Activated CD4-positive, alpha-beta T cell treated with anti-CD3 and anti-CD28 coated beads, Interleukin-2, amount 10 ng/mL, durations not matched to agents 24 days and 14 days (primary cell): ENCODE measurements around the gene ELAVL2. TPM values are rescaled to one million over a fixed set of nuclear protein-coding genes. Genes with fewer than 3 reads are reported as not detected.
"Not testable (repeated sequence)": the region's sequence is repeated elsewhere in the genome, so short reads cannot be mapped to it uniquely, and the experiment has no call there.

Experiments used
- DNase-seq: peaks from one replicate; pipeline ENCODE4 v3.0.0; 2022
- H3K27ac Mint-ChIP-seq: one replicate; pipeline ENCODE4 v1.8.0; 2022; ENCODE audit warnings: mild to moderate bottlenecking, mixed read lengths
- H3K27me3 Mint-ChIP-seq: one replicate; pipeline ENCODE4 v1.8.0; 2022; ENCODE audit warnings: mixed read lengths
- H3K36me3 Mint-ChIP-seq: one replicate; pipeline ENCODE4 v1.8.0; 2022; ENCODE audit warnings: low read depth, mild to moderate bottlenecking, mixed read lengths
- H3K4me1 Mint-ChIP-seq: one replicate; pipeline ENCODE4 v1.8.0; 2021; ENCODE audit warnings: mixed read lengths
- H3K4me3 Mint-ChIP-seq: one replicate; pipeline ENCODE4 v1.8.0; 2022; ENCODE audit warnings: mild to moderate bottlenecking, moderate library complexity, mixed read lengths
- H3K9me3 Mint-ChIP-seq: one replicate; pipeline ENCODE4 v1.8.0; 2021; ENCODE audit warnings: mixed read lengths
- intact Hi-C: fragments of 100-400 bp; cut with micrococcal nuclease; formaldehyde crosslinking; loops from one replicate; pipeline ENCODE4 v1.15.1; 2023
- total RNA-seq: library from RNA; stranded (reverse); gene quantifications from 2 replicates; pipeline ENCODE4 v1.2.3, GENCODE V29; 2022

ELAVL2 gene
- total RNA-seq, 1 donor from 2014 or later = not detected

DNA sequence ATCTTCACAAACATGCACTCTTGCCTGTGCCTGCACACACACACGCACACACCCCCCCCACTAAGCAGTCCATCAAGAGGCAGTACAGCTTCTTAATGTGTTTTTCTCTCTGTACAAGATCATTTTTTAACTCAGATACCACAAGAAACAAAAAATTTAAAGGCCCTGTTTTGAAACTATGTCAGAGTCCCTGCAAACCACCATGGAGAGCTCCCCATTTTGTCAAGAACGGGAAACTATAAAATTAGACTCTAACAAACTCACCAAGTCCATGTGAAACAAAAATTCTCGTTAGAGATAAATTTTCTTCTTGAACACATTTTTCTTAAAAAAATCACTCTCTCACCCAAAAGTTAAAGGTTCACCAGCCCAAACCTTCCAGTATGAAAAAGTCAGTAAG, 86.3 kb downstream of the ELAVL2 start:
- no peak overlapping the region for H3K4me3 Mint-ChIP-seq
- H3K9me3 Mint-ChIP-seq = peaks cover 13% of the 10 kb centered on the region
- H3K36me3 Mint-ChIP-seq = no peaks in the 10 kb centered on the region
- no peak for DNase-seq
- no peaks in the 10 kb centered on the region for H3K27me3 Mint-ChIP-seq
- no peak overlapping the region for H3K27ac Mint-ChIP-seq
- intact Hi-C loops = no loop called here
- no peaks in the 10 kb centered on the region for H3K4me1 Mint-ChIP-seq

DNA sequence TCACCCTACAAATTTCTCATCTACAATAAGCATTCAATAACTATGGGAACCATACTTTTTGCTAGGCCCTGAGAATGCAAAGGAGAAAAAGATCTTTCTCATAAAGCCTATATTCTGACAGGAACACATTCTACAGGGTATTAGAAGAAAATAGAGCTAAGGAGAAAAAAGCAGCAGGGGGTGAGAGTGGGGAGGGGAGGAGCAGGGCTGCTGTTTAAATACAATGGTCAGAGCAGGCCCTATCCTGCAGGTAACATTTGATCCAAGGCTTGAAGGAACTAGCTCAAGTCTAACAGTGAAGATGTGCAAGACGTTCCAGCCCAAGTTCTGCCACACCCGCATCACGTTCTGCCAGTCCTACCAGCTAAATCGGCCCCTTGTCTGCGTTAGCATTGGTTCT, 89.7 kb downstream of the ELAVL2 start:
- intact Hi-C loops = no loop called here
- no peaks in the 10 kb centered on the region for H3K4me1 Mint-ChIP-seq
- peaks cover 13% of the 10 kb centered on the region for H3K9me3 Mint-ChIP-seq
- no peak overlapping the region for H3K27ac Mint-ChIP-seq
- no peaks in the 10 kb centered on the region for H3K27me3 Mint-ChIP-seq
- no peaks in the 10 kb centered on the region for H3K36me3 Mint-ChIP-seq
- DNase-seq = no peak
- H3K4me3 Mint-ChIP-seq = no peak overlapping the region

DNA sequence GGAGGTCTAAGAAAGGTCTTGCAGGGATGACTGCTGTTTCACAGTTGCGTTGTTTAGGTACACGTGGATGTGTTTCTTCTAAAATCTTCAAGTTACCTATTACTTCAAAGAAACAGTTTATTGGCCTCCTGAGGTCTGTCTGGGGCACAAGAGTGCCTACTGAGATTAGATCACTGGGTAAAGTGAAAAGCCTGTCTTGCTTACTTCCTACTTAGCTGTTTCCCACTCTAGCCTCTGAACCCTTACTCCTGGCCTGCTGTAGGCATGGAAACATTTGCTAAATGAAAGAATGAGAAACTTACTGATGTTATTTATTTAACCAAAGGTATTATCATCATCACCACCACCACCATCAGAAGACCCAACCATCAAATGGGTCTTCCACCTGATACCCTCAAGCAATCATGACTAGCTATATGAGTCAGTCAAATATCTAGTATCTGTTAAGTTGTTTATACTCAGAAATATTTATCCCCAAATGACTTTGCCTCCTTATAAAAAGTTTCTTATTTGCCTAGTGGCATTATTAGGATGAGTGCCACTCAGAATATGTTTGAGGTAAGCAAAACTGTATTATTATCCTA, 92.5 kb downstream of the ELAVL2 start:
- intact Hi-C loops = no loop called here
- Mint-ChIP-seq H3K4me1 (no peaks in the 10 kb centered on the region), H3K36me3 (no peaks in the 10 kb centered on the region), H3K27ac (no peak overlapping the region), H3K4me3 (no peak overlapping the region), H3K27me3 (no peaks in the 10 kb centered on the region), H3K9me3 (peaks cover 7% of the 10 kb centered on the region)
- no peak for DNase-seq

DNA sequence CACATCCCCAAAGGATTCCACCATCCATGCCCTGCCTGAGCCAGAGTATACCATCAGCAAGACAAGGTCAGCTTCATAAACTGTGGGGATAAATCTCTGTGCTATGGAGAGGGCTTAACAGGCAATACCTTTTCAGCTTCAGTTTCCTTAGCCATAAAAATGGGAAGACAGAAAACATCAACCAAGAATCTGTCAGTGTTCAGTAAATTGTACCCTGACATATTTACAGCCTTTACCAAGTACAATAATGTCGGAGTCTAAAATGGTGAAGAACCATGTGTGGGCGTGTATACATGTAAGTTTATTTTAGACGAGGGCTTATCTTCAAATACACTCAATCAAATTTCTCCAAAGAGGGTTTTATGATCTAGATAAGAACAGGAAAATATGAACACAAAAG, 94.7 kb downstream of the ELAVL2 start:
- peaks cover 4% of the 10 kb centered on the region for H3K9me3 Mint-ChIP-seq
- DNase-seq = no peak
- H3K27me3 Mint-ChIP-seq = no peaks in the 10 kb centered on the region
- H3K27ac Mint-ChIP-seq = no peak overlapping the region
- intact Hi-C loops = no loop called here
- H3K4me1 Mint-ChIP-seq = no peaks in the 10 kb centered on the region
- no peak overlapping the region for H3K4me3 Mint-ChIP-seq
- H3K36me3 Mint-ChIP-seq = no peaks in the 10 kb centered on the region

DNA sequence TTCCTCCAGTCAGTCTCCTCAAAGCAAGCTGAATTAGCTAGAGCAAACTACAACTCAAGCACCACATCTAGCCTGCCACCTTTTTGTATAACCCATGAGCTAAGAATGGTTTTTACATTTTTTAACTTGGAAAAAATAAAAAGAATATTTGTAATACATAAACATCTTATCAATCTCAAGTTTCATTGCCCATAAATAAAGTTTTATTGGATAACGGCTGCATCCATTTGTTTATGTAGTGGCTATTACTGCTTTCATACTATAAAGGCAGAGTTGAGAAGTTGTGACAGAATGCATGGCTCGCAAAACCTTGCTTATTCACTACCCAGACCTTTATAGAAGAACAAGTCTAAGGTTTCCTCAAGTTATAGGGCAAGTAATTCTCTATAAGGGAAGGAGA, 95.7 kb downstream of the ELAVL2 start:
- Mint-ChIP-seq H3K36me3 (no peaks in the 10 kb centered on the region), H3K27ac (no peak overlapping the region), H3K4me1 (no peaks in the 10 kb centered on the region), H3K4me3 (no peak overlapping the region), H3K9me3 (peaks cover under 1% of the 10 kb centered on the region), H3K27me3 (no peaks in the 10 kb centered on the region)
- intact Hi-C loops = no loop called here
- DNase-seq = no peak

DNA sequence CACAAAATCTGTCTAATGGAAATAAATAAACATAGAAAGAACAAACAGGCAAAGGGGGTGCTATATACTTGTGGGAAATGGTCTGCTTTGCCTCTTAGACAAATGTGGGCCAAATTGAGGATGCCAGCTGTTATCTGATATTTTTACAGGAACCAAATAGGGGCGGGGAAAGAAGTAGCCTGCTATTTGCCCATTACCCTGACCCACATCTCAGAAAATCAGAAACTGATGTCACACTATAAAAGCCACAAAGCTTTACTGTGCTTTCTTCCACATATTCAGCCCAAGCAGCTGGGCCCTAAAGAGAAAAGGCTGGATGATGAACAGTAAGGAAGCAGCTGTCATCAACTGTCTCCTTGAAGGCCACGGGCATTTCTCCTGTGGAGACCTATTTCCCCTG, 97.3 kb downstream of the ELAVL2 start:
- H3K27me3 Mint-ChIP-seq = no peaks in the 10 kb centered on the region
- no peaks in the 10 kb centered on the region for H3K36me3 Mint-ChIP-seq
- DNase-seq = no peak
- no peaks in the 10 kb centered on the region for H3K4me1 Mint-ChIP-seq
- no peak overlapping the region for H3K4me3 Mint-ChIP-seq
- intact Hi-C loops = no loop called here
- H3K9me3 Mint-ChIP-seq = peaks cover 2% of the 10 kb centered on the region
- H3K27ac Mint-ChIP-seq = no peak overlapping the region

DNA sequence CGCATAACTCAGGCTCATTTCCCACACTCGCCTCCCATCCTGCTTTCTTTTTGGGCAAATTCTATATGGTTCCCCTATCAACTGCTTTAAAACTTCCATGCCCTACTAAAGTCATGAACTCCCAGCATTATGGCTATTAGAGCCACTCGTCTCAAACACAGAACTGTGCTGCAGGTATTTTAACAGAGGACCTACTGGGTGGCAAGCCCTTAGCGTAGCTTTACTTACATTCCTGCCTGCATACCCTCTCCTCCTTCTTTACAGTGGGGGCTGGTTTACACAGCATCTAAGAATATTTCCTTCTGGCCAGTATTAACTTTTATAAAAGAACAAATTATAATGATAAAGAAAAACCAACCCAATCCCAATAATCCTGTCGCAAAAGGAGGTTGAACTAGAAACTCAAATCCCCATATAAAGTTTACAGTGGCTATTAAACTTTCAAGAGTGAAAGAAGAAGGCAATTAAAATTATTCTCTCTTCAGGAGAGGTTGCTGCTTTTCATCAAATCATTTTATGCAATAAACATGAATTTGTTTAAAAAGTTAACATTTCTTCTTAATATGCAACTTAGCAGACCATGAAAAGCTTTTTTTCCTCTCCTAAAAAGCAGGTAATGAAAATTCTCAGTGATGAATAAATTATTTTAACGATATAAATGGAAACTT, 100.6 kb downstream of the ELAVL2 start:
- no peak overlapping the region for H3K4me3 Mint-ChIP-seq
- no peak overlapping the region for H3K27ac Mint-ChIP-seq
- intact Hi-C loops = no loop called here
- no peak for DNase-seq
- peaks cover 5% of the 10 kb centered on the region for H3K9me3 Mint-ChIP-seq
- H3K4me1 Mint-ChIP-seq = no peaks in the 10 kb centered on the region
- H3K27me3 Mint-ChIP-seq = no peaks in the 10 kb centered on the region
- no peaks in the 10 kb centered on the region for H3K36me3 Mint-ChIP-seq

DNA sequence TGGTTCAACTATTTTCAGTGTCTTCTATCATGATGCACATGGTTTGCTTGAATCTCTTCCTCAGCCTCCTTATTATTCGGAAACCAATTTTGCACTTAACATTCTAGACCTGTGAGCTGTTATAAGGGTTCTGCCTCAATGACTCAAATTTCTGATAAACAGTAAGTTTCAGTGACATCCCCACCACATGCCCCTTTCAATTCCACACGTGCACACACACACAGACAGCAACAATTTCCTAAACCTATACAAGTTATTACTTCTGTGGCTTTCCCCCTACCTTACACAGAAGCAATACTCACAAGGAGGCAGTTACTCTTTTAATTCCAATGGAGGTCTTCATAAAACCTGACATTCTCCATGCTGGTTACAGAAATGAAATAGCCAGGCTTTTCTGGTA, 102.4 kb downstream of the ELAVL2 start:
- Mint-ChIP-seq H3K4me3 (no peak overlapping the region), H3K4me1 (no peaks in the 10 kb centered on the region)

DNA sequence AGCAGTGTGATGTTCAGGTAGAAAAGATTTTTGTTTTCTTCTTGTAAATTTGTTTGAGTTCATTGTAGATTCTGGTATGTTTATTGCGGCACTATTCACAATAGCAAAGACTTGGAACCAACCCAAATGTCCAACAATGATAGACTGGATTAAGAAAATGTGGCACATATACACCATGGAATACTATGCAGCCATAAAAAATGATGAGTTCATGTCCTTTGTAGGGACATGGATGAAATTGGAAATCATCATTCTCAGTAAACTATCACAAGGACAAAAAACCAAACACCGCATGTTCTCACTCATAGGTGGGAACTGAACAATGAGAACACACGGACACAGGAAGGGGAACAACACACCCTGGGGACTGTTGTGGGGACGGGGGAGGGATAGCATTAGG, 103.0 kb downstream of the ELAVL2 start:
- H3K9me3 Mint-ChIP-seq, DNase-seq, intact Hi-C loops, H3K27me3 Mint-ChIP-seq, H3K4me1 Mint-ChIP-seq, H3K36me3 Mint-ChIP-seq, H3K4me3 Mint-ChIP-seq, H3K27ac Mint-ChIP-seq: not testable (repeated sequence)

More for the DNA sequence above, 102.4 kb downstream of the ELAVL2 start:
- no peak for DNase-seq
- Mint-ChIP-seq H3K27ac (no peak overlapping the region), H3K36me3 (no peaks in the 10 kb centered on the region), H3K27me3 (no peaks in the 10 kb centered on the region), H3K9me3 (peaks cover 5% of the 10 kb centered on the region)
- intact Hi-C loops = no loop called here

DNA sequence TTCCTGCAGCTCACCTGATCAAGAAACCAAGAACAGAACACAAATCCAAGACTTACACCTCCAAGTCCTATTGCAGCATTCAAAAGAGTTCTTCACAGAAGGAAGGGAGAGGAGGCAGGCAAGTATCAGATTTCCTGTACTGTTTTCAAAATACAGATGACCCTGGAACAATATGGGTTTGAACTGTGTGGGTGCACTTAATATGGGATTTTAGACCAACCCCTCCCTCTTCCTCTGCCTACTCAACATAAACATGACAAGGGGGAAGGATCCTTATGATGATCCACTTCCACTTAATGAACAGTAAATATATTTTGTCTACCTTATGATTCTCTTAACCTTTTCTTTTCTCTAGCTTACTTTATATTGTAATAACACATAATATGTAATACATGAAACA, 104.6 kb downstream of the ELAVL2 start:
- no peak overlapping the region for H3K4me3 Mint-ChIP-seq
- H3K4me1 Mint-ChIP-seq = no peaks in the 10 kb centered on the region
- H3K27me3 Mint-ChIP-seq = no peaks in the 10 kb centered on the region
- DNase-seq = no peak
- H3K9me3 Mint-ChIP-seq = peaks cover 5% of the 10 kb centered on the region
- H3K36me3 Mint-ChIP-seq = no peaks in the 10 kb centered on the region
- no peak overlapping the region for H3K27ac Mint-ChIP-seq
- intact Hi-C loops = no loop called here

DNA sequence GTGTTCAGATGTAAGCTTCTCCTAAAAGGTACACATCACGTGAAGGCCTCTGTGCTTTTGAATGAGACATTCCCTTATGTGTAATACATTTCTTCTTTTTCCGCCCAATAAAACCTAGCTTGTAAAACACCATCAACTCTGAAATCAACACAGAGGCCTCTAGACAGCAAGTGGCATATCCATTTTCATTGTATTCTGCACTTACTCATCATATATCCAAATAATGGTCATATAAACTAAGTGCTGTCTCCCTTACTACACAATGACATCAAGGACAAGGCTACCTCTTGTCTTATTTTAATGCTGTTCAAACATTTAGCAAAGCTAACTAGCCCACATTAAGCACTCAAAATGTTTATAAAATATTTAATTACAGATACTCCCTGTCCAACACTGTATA, 108.5 kb downstream of the ELAVL2 start:
- H3K4me1 Mint-ChIP-seq = no peaks in the 10 kb centered on the region
- no peaks in the 10 kb centered on the region for H3K9me3 Mint-ChIP-seq
- no peak overlapping the region for H3K27ac Mint-ChIP-seq
- H3K36me3 Mint-ChIP-seq = no peaks in the 10 kb centered on the region
- DNase-seq = no peak
- no peak overlapping the region for H3K4me3 Mint-ChIP-seq
- no peaks in the 10 kb centered on the region for H3K27me3 Mint-ChIP-seq
- intact Hi-C loops = no loop called here

DNA sequence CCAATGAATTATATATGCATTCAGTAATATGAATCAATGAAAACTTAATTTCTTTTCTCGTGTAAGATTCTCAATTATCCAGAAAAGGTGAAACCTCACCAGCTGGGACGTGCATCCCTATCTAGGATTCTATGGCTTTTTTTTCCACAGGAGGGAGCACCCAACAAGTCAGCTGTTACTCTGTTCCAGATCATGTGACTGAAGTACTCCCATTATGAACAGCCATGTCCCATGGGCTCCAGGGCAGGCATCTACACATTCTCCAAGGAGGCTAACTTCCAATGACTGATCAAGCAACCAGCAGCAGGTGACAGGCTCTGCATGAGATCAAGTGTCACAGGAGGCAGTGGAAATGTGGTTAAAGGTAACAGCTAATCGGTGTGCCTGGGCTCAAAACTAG, 118.8 kb downstream of the ELAVL2 start:
- H3K36me3 Mint-ChIP-seq = no peaks in the 10 kb centered on the region
- no peak overlapping the region for H3K4me3 Mint-ChIP-seq
- intact Hi-C loops = no loop called here
- no peak for DNase-seq
- no peak overlapping the region for H3K27ac Mint-ChIP-seq
- H3K9me3 Mint-ChIP-seq = peaks cover 4% of the 10 kb centered on the region
- H3K4me1 Mint-ChIP-seq = no peaks in the 10 kb centered on the region
- H3K27me3 Mint-ChIP-seq = no peaks in the 10 kb centered on the region

DNA sequence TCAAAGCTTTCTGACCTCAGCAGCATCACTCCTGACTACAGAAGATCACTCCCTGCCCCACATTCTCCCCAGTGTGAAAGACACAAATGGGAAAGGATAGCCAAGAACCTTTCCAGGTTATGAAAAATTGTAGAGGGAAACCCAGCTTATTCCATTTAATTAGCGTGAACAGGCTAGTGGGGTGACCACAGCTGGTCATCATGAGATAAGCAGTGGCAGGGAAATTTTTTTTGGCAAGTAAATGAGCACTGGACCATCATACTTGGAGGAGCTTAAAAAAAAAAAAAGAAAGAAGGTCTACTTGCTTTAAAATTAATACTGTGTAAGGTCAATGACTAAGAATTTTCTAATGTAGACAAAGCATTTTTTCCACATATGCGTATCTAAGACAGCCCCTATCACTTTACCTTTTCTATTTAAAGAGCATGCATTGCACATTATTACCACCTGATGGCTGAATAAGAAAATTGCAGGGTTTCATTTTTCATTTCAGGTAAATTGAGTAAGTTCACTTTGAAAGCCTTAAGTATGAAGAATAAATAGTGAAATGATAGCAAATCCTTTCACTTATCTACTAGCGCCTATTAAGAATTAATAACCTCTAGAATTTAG, 123.6 kb downstream of the ELAVL2 start:
- no peaks in the 10 kb centered on the region for H3K36me3 Mint-ChIP-seq
- no peaks in the 10 kb centered on the region for H3K27me3 Mint-ChIP-seq
- H3K27ac Mint-ChIP-seq = no peak overlapping the region
- intact Hi-C loops = no loop called here
- H3K9me3 Mint-ChIP-seq = no peaks in the 10 kb centered on the region
- DNase-seq = no peak
- H3K4me1 Mint-ChIP-seq = no peaks in the 10 kb centered on the region
- H3K4me3 Mint-ChIP-seq = no peak overlapping the region

DNA sequence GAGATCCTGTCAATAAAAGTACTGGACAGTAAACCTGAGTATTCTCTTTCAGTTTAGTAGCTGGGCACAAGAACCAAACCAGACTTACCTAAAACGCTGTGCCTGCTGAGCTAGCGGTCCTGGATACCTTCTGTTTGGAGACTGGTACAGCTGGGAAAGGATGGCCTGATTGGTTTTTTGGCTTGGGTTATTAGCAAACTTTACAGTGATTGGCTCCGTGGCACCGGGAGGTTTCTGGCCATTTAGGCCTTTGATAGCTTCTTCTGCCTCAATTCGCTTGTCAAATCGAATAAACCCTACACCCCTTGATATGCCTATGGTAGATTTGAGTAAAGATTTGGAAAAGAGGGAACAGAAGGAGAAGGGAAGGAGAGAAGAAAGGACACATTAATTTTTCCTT, 124.7 kb downstream of the ELAVL2 start:
- no peak for DNase-seq
- Mint-ChIP-seq H3K4me1 (no peaks in the 10 kb centered on the region), H3K9me3 (no peaks in the 10 kb centered on the region), H3K27ac (no peak overlapping the region), H3K27me3 (no peaks in the 10 kb centered on the region), H3K36me3 (no peaks in the 10 kb centered on the region), H3K4me3 (no peak overlapping the region)
- intact Hi-C loops = no loop called here

DNA sequence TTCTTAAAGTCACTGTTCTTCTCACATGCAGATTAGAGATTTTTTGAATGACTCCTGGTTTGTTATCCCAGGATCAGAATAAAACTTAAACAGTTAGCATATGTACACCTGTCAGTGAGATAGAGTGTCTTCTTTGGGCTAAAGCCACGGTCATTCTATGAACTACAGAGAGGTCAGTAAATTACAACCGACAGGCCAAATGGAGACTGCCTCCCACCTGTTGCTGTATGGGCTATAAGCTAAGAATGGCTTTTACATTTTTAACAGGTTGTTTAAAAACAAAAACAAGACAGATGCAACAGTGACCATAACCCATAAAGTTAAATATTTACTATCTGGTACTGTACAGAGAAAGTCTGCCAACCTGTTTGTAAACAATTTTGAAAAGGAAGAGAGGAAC, 125.7 kb downstream of the ELAVL2 start:
- no peak for DNase-seq
- Mint-ChIP-seq H3K4me3 (no peak overlapping the region), H3K27me3 (no peaks in the 10 kb centered on the region), H3K27ac (no peak overlapping the region), H3K4me1 (no peaks in the 10 kb centered on the region), H3K36me3 (no peaks in the 10 kb centered on the region), H3K9me3 (no peaks in the 10 kb centered on the region)
- intact Hi-C loops = no loop called here
